ENCODE results near the gene ATP11B.
A peak's percentile ranks its signal among the peaks of the same experiment; 100 is the strongest.

Gene ATP11B

GRCh38 chr3:182787302-182788036 is 5.8 kb upstream of the ATP11B start:
- no peak for DNase-seq (ENCODE audit: low read depth)

GRCh38 chr3:182789371-182789770 is 3.9 kb upstream of the ATP11B start:
- no peak for DNase-seq (ENCODE audit: low read depth)
- no peak for TF ChIP-seq POLR2A (IDR thresholded peaks at IDR 0.05; ENCODE audit: extremely low read depth, insufficient read length)
- TF ChIP-seq MYC (IDR thresholded peaks at IDR 0.05; ENCODE audit: low read depth, low read length) = no peak
- TF ChIP-seq, protein P1, sequence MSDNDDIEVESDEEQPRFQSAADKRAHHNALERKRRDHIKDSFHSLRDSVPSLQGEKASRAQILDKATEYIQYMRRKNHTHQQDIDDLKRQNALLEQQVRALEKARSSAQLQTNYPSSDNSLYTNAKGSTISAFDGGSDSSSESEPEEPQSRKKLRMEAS (IDR thresholded peaks at IDR 0.05; ENCODE audit: low read depth, low read length) = no peak
- no peak for TF ChIP-seq CTCF (IDR thresholded peaks at IDR 0.05; ENCODE audit: low read depth, low read length)

More at GRCh38 chr3:182787302-182788036, 5.8 kb upstream of the ATP11B start:
- H3K4me3 ChIP-seq (ENCODE audit: low read depth, low read length) = no peak overlapping the region
- TF ChIP-seq POLR2A (IDR thresholded peaks at IDR 0.05; ENCODE audit: extremely low read depth, insufficient read length) = no peak
- TF ChIP-seq CTCF (IDR thresholded peaks at IDR 0.05; ENCODE audit: low read depth, low read length) = no peak
- no peak for TF ChIP-seq MYC (IDR thresholded peaks at IDR 0.05; ENCODE audit: low read depth, low read length)
- TF ChIP-seq, protein P1 (IDR thresholded peaks at IDR 0.05; ENCODE audit: low read depth, low read length) = no peak

DNA sequence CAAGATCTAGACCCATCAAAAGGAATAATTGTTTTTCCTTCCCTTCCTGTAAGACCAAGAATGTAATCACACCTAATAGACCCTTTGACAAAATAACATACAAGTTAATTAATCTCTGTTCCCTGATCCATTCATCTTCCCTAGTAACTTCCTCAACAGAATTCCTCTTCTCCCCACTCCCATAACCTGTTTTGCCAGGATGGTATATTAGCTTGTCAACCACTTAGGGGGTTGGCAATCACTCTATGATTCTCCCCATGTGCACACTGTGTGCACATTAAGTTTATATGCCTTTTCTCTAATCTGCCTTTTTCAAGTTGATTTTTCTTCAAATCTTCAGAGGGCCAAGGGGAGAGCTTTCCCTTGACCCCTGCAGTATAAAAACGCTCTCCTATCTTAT is 2.7 kb upstream of the ATP11B start:
- TF ChIP-seq, protein P1 (IDR thresholded peaks at IDR 0.05; ENCODE audit: low read depth, low read length) = no peak
- no peak for TF ChIP-seq MYC (IDR thresholded peaks at IDR 0.05; ENCODE audit: low read depth, low read length)
- no peak for TF ChIP-seq POLR2A (IDR thresholded peaks at IDR 0.05; ENCODE audit: extremely low read depth, insufficient read length)
- no peak for TF ChIP-seq CTCF (IDR thresholded peaks at IDR 0.05; ENCODE audit: low read depth, low read length)
- DNase-seq (ENCODE audit: low read depth) = no peak
- H3K4me3 ChIP-seq (ENCODE audit: low read depth, low read length) = no peak overlapping the region

More at GRCh38 chr3:182789371-182789770, 3.9 kb upstream of the ATP11B start:
- no peak overlapping the region for H3K4me3 ChIP-seq (ENCODE audit: low read depth, low read length)

DNA sequence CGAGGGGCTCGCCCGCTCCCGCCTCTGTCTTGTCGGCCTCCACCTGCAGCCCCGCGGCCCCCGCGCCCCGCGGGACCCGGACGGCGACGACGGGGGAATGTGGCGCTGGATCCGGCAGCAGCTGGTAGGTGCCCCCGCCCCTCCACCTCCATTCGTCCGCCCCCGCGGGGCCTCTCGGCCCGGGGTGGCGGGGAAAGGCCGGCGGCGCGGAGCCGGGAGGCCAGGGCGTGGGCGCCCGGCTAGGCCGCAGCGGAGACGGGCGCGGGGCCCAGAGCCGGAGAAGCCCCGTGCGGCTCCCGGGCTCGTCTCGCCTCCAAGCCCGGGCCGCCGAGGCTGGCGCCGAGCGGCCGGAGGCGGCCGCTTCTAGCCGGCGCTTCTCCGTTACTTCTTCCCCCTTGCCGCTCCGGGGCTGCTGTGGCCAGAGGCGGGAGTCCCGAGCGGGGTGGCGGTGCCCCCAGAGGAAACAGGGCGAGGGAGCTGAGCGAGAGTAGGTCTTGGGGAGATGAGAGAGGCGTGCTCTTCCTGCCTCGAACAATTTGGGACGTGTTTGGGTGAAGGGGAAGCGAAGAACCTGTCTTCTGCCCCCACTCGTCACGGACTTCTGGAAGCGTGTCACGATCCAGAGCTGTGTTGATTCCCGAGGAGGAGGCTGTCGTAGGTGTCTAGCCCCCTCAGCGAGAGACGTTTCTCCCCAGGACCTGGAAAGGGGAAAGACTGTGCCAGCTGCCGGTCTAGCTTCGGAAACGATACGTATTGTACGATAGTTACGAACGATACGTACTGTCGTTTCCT is 555 bp downstream of the ATP11B start:
- peak overlapping the region; percentile 96 for H3K4me3 ChIP-seq (ENCODE audit: low read depth, low read length)
- DNase-seq (ENCODE audit: low read depth) = peak; percentile 69
- TF ChIP-seq, protein P1 (IDR thresholded peaks at IDR 0.05; ENCODE audit: low read depth, low read length) = peak; percentile 22; the same call in 1 of the 2 replicates
- TF ChIP-seq POLR2A (IDR thresholded peaks at IDR 0.05; ENCODE audit: extremely low read depth, insufficient read length) = no peak
- no peak; the same call in none of the 2 replicates for TF ChIP-seq MYC (IDR thresholded peaks at IDR 0.05; ENCODE audit: low read depth, low read length)

GRCh38 chr3:182794455-182795388 is 1.4 kb downstream of the ATP11B start:
- peak overlapping the region; percentile 96 for H3K4me3 ChIP-seq (ENCODE audit: low read depth, low read length)
- DNase-seq (ENCODE audit: low read depth) = peak; percentile 28
- TF ChIP-seq POLR2A (IDR thresholded peaks at IDR 0.05; ENCODE audit: extremely low read depth, insufficient read length) = no peak
- TF ChIP-seq, protein P1 (IDR thresholded peaks at IDR 0.05; ENCODE audit: low read depth, low read length) = no peak
- no peak for TF ChIP-seq CTCF (IDR thresholded peaks at IDR 0.05; ENCODE audit: low read depth, low read length)
